Skeletal muscle tissue (tissue), 4 donors: Measurements from ENCODE around the gene STX1A. TPM values are rescaled to one million over a fixed set of nuclear protein-coding genes. Genes with fewer than 3 reads are reported as not detected.

Experiments used
- H3K27ac ChIP-seq: one replicate; pipeline ENCODE4 v1.7.0; 2013; ENCODE audit warnings: mild to moderate bottlenecking, low read depth, low read length, inconsistent platforms
- H3K27me3 ChIP-seq, 3 donors: one replicate each; pipeline ENCODE4 v1.7.0; 2013; ENCODE audit warnings: low read length in 3 of 3; ENCODE audit not compliant: control insufficient read depth in 3 of 3, insufficient read depth in 3 of 3
- H3K36me3 ChIP-seq, 3 donors: one replicate each; pipeline ENCODE4 v1.7.0; 2013; ENCODE audit warnings: low read length in 3 of 3; ENCODE audit not compliant: control insufficient read depth in 3 of 3, insufficient read depth in 3 of 3
- H3K4me1 ChIP-seq, 3 donors: one replicate each; pipeline ENCODE4 v1.7.0; 2013; ENCODE audit warnings: low read length in 3 of 3, mild to moderate bottlenecking in 3 of 3; ENCODE audit not compliant: control insufficient read depth in 3 of 3, insufficient read depth in 3 of 3
- H3K4me3 ChIP-seq, 3 donors: one replicate each; pipeline ENCODE4 v1.7.0; 2013; ENCODE audit warnings: low read length in 3 of 3
- H3K9ac ChIP-seq, 3 donors: one replicate each; pipeline ENCODE4 v1.7.0; 2013; ENCODE audit warnings: low read length in 3 of 3, mild to moderate bottlenecking in 3 of 3, moderate library complexity in 2 of 3, low read depth in 1 of 3
- H3K9me3 ChIP-seq, 3 donors: one replicate each; pipeline ENCODE4 v1.7.0; 2013; ENCODE audit warnings: low read length in 3 of 3; ENCODE audit not compliant: control insufficient read depth in 3 of 3
- total RNA-seq: library from RNA; depleted of rRNA; stranded (reverse); fragments of >200 nt; gene quantifications from one replicate; pipeline ENCODE4 v1.2.3, GENCODE V29; 2014
- donor health status: Osteomylitis.

The STX1A gene
- total RNA-seq, 1 donor from 2014 or later = 8.4 TPM

- no peaks in the 10 kb centered on the region for H3K9me3 ChIP-seq
- H3K4me1 ChIP-seq = peaks cover 6 to 23% (median 15%) of the 10 kb centered on the region in 3 donors
- peaks cover 14 to 17% (median 15%) of the 10 kb centered on the region in 3 donors for H3K36me3 ChIP-seq
- H3K9ac ChIP-seq = no peak overlapping the region
- no peak overlapping the region for H3K27ac ChIP-seq
- H3K27me3 ChIP-seq = peaks cover 0 to 2% (median 0%) of the 10 kb centered on the region in 3 donors
- no peak overlapping the region for H3K4me3 ChIP-seq
Observed at GRCh38 chr7:73736885-73737284, 17.4 kb upstream of the STX1A start.

GRCh38 chr7:73735528-73735905 is 16.0 kb upstream of the STX1A start:
- Histone ChIP-seq H3K27me3 (peaks cover 0 to 2% (median 0%) of the 10 kb centered on the region in 3 donors), H3K9me3 (no peaks in the 10 kb centered on the region), H3K27ac (no peak overlapping the region), H3K4me3 (no peak overlapping the region), H3K36me3 (peaks cover 14 to 17% (median 15%) of the 10 kb centered on the region in 3 donors), H3K9ac (no peak overlapping the region), H3K4me1 (peaks cover 6 to 23% (median 15%) of the 10 kb centered on the region in 3 donors)

- H3K4me3 ChIP-seq = no peak overlapping the region
- no peak overlapping the region for H3K27ac ChIP-seq
- H3K36me3 ChIP-seq = peaks cover 14 to 17% (median 15%) of the 10 kb centered on the region in 3 donors
- no peak overlapping the region for H3K9ac ChIP-seq
- H3K27me3 ChIP-seq = peaks cover 0 to 2% (median 0%) of the 10 kb centered on the region in 3 donors
- H3K9me3 ChIP-seq = no peaks in the 10 kb centered on the region
- H3K4me1 ChIP-seq = peaks cover 6 to 23% (median 15%) of the 10 kb centered on the region in 3 donors
Observed at GRCh38 chr7:73734619-73735527, 15.4 kb upstream of the STX1A start.

- Histone ChIP-seq H3K4me3 (no peak overlapping the region), H3K9ac (no peak overlapping the region), H3K9me3 (no peaks in the 10 kb centered on the region), H3K27ac (no peak overlapping the region), H3K36me3 (peaks cover 14 to 16% (median 15%) of the 10 kb centered on the region in 3 donors), H3K4me1 (peaks cover 0 to 5% (median under 1%) of the 10 kb centered on the region in 3 donors), H3K27me3 (peaks cover 0 to 4% (median 2%) of the 10 kb centered on the region in 3 donors)
Observed at GRCh38 chr7:73732397-73732796, 12.9 kb upstream of the STX1A start.

- Histone ChIP-seq H3K9ac (no peak overlapping the region), H3K36me3 (peaks cover 0 to under 1% (median 0%) of the 10 kb centered on the region in 3 donors), H3K27ac (no peak overlapping the region)
Observed at GRCh38 chr7:73730485-73730884, 11.0 kb upstream of the STX1A start.

GRCh38 chr7:73728551-73728950 is 9.1 kb upstream of the STX1A start:
- Histone ChIP-seq H3K36me3 (no peaks in the 10 kb centered on the region), H3K27me3 (peaks cover 0 to 8% (median 6%) of the 10 kb centered on the region in 3 donors), H3K9ac (no peak overlapping the region), H3K4me3 (no peak overlapping the region), H3K27ac (no peak overlapping the region), H3K4me1 (peaks cover 0 to 3% (median 0%) of the 10 kb centered on the region in 3 donors), H3K9me3 (no peaks in the 10 kb centered on the region)

More at GRCh38 chr7:73730485-73730884, 11.0 kb upstream of the STX1A start:
- Histone ChIP-seq H3K27me3 (peaks cover 0 to 8% (median 6%) of the 10 kb centered on the region in 3 donors), H3K4me3 (no peak overlapping the region), H3K9me3 (no peaks in the 10 kb centered on the region), H3K4me1 (peaks cover 0 to 3% (median 0%) of the 10 kb centered on the region in 3 donors)

GRCh38 chr7:73727952-73728351 is 8.5 kb upstream of the STX1A start:
- Histone ChIP-seq H3K4me3 (no peak overlapping the region), H3K9ac (no peak overlapping the region), H3K36me3 (no peaks in the 10 kb centered on the region), H3K27ac (no peak overlapping the region), H3K4me1 (peaks cover 0 to 3% (median 0%) of the 10 kb centered on the region in 3 donors), H3K27me3 (peaks cover 0 to 8% (median 6%) of the 10 kb centered on the region in 3 donors), H3K9me3 (no peaks in the 10 kb centered on the region)

GRCh38 chr7:73726083-73726466 is 6.6 kb upstream of the STX1A start:
- Histone ChIP-seq H3K27me3 (peaks cover 0 to 8% (median 4%) of the 10 kb centered on the region in 3 donors), H3K9me3 (no peaks in the 10 kb centered on the region), H3K9ac (no peak overlapping the region), H3K4me3 (no peak overlapping the region), H3K36me3 (no peaks in the 10 kb centered on the region), H3K4me1 (peaks cover 4 to 12% (median 7%) of the 10 kb centered on the region in 3 donors), H3K27ac (no peak overlapping the region)

- Histone ChIP-seq H3K9me3 (no peaks in the 10 kb centered on the region), H3K36me3 (no peaks in the 10 kb centered on the region), H3K27ac (no peak overlapping the region), H3K4me1 (peaks cover 10 to 18% (median 12%) of the 10 kb centered on the region in 3 donors), H3K27me3 (peaks cover 0 to 8% (median 4%) of the 10 kb centered on the region in 3 donors), H3K4me3 (no peak overlapping the region), H3K9ac (no peak overlapping the region)
Observed at GRCh38 chr7:73723813-73724212, 4.3 kb upstream of the STX1A start.

GRCh38 chr7:73722785-73723184 is 3.3 kb upstream of the STX1A start:
- H3K27ac ChIP-seq = no peak overlapping the region
- H3K36me3 ChIP-seq = no peaks in the 10 kb centered on the region
- H3K27me3 ChIP-seq = peaks cover 0 to 4% (median 4%) of the 10 kb centered on the region in 3 donors
- H3K9me3 ChIP-seq = no peaks in the 10 kb centered on the region
- H3K9ac ChIP-seq = no peak overlapping the region
- H3K4me3 ChIP-seq = no peak overlapping the region
- H3K4me1 ChIP-seq = peaks cover 20 to 26% (median 20%) of the 10 kb centered on the region in 3 donors
